ENCODE measurements around the gene TMC6. TPM values are rescaled to one million over a fixed set of nuclear protein-coding genes. Genes with fewer than 3 reads are reported as not detected.
"Not testable (repeated sequence)": the region's sequence is repeated elsewhere in the genome, so short reads cannot be mapped to it uniquely, and the experiment has no call there.

Gene TMC6
- total RNA-seq, 2 donors from 2014 or later = 609 to 822 TPM

- H3K36me3 Mint-ChIP-seq (ENCODE audit: low read depth) = peaks cover 19% of the 10 kb centered on the region
- ATAC-seq = peak; percentile 6
- no peak for DNase-seq
- H3K9me3 ChIP-seq (ENCODE audit: control insufficient read depth, low read length, poor library complexity, severe bottlenecking) = no peaks in the 10 kb centered on the region
- peak overlapping the region; percentile 93 for H3K4me3 Mint-ChIP-seq
- peak overlapping the region; percentile 92 for H3K27ac Mint-ChIP-seq
- no peaks in the 10 kb centered on the region for H3K27me3 Mint-ChIP-seq
- peaks cover 54% of the 10 kb centered on the region for H3K4me1 Mint-ChIP-seq
Measured at GRCh38 chr17:78121801-78122215, 6.7 kb downstream of the TMC6 start.

- ATAC-seq (peak; percentile 61), DNase-seq (no peak)
- Mint-ChIP-seq H3K27ac (peak overlapping the region; percentile 92), H3K4me1 (peaks cover 49% of the 10 kb centered on the region), H3K4me3 (peak overlapping the region; percentile 93), H3K36me3 (ENCODE audit: low read depth) (peaks cover 19% of the 10 kb centered on the region), H3K27me3 (no peaks in the 10 kb centered on the region)
- no peaks in the 10 kb centered on the region for H3K9me3 ChIP-seq (ENCODE audit: control insufficient read depth, low read length, poor library complexity, severe bottlenecking)
Measured at GRCh38 chr17:78120971-78121800, 7.4 kb downstream of the TMC6 start.

GRCh38 chr17:78120537-78120936 is 8.0 kb downstream of the TMC6 start:
- Mint-ChIP-seq H3K4me3 (peak overlapping the region; percentile 93), H3K27ac (peak overlapping the region; percentile 92), H3K36me3 (ENCODE audit: low read depth) (peaks cover 19% of the 10 kb centered on the region), H3K4me1 (peaks cover 46% of the 10 kb centered on the region), H3K27me3 (no peaks in the 10 kb centered on the region)
- DNase-seq = no peak
- H3K9me3 ChIP-seq (ENCODE audit: control insufficient read depth, low read length, poor library complexity, severe bottlenecking) = no peaks in the 10 kb centered on the region
- no peak for ATAC-seq

- H3K36me3 Mint-ChIP-seq (ENCODE audit: low read depth) = peaks cover 15% of the 10 kb centered on the region
- peaks cover 50% of the 10 kb centered on the region for H3K4me1 Mint-ChIP-seq
- H3K27ac Mint-ChIP-seq = no peak overlapping the region
- no peak for ATAC-seq
- H3K27me3 Mint-ChIP-seq = no peaks in the 10 kb centered on the region
- no peaks in the 10 kb centered on the region for H3K9me3 ChIP-seq (ENCODE audit: control insufficient read depth, low read length, poor library complexity, severe bottlenecking)
- peak overlapping the region; percentile 60 for H3K4me3 Mint-ChIP-seq
- no peak for DNase-seq
Measured at GRCh38 chr17:78118801-78119241, 9.7 kb downstream of the TMC6 start.

GRCh38 chr17:78117027-78117981 is 11.3 kb downstream of the TMC6 start:
- peaks cover 9% of the 10 kb centered on the region for H3K36me3 Mint-ChIP-seq (ENCODE audit: low read depth)
- no peaks in the 10 kb centered on the region for H3K9me3 ChIP-seq (ENCODE audit: control insufficient read depth, low read length, poor library complexity, severe bottlenecking)
- H3K4me3 Mint-ChIP-seq = peak overlapping the region; percentile 50
- peaks cover 46% of the 10 kb centered on the region for H3K4me1 Mint-ChIP-seq
- peak overlapping the region; percentile 60 for H3K27ac Mint-ChIP-seq
- no peaks in the 10 kb centered on the region for H3K27me3 Mint-ChIP-seq
- ATAC-seq (no peak), DNase-seq (no peak)

GRCh38 chr17:78116411-78116810 is 12.1 kb downstream of the TMC6 start:
- Mint-ChIP-seq H3K4me1 (peaks cover 40% of the 10 kb centered on the region), H3K4me3 (no peak overlapping the region), H3K27me3 (no peaks in the 10 kb centered on the region), H3K36me3 (ENCODE audit: low read depth) (peaks cover 7% of the 10 kb centered on the region), H3K27ac (no peak overlapping the region)
- H3K9me3 ChIP-seq (ENCODE audit: control insufficient read depth, low read length, poor library complexity, severe bottlenecking) = no peaks in the 10 kb centered on the region
- DNase-seq (no peak), ATAC-seq (no peak)

- not testable (repeated sequence) for H3K36me3 Mint-ChIP-seq (ENCODE audit: low read depth); H3K27me3 Mint-ChIP-seq; DNase-seq; ATAC-seq; H3K9me3 ChIP-seq (ENCODE audit: control insufficient read depth, low read length, poor library complexity, severe bottlenecking); H3K27ac Mint-ChIP-seq; H3K4me3 Mint-ChIP-seq
- H3K4me1 Mint-ChIP-seq = peaks cover 37% of the 10 kb centered on the region
Measured at GRCh38 chr17:78115803-78116202, 12.8 kb downstream of the TMC6 start.

- ATAC-seq (no peak), DNase-seq (no peak)
- no peaks in the 10 kb centered on the region for H3K9me3 ChIP-seq (ENCODE audit: control insufficient read depth, low read length, poor library complexity, severe bottlenecking)
- Mint-ChIP-seq H3K4me1 (peaks cover 34% of the 10 kb centered on the region), H3K4me3 (no peak overlapping the region), H3K27ac (peak overlapping the region; percentile 92), H3K36me3 (ENCODE audit: low read depth) (peaks cover 3% of the 10 kb centered on the region), H3K27me3 (no peaks in the 10 kb centered on the region)
Measured at GRCh38 chr17:78114831-78115723, 13.5 kb downstream of the TMC6 start.

GRCh38 chr17:78113804-78114785 is 14.5 kb downstream of the TMC6 start:
- H3K9me3 ChIP-seq (ENCODE audit: control insufficient read depth, low read length, poor library complexity, severe bottlenecking) = no peaks in the 10 kb centered on the region
- Mint-ChIP-seq H3K4me1 (peaks cover 34% of the 10 kb centered on the region), H3K36me3 (ENCODE audit: low read depth) (peaks cover 3% of the 10 kb centered on the region), H3K4me3 (peak overlapping the region; percentile 45), H3K27ac (peak overlapping the region; percentile 92), H3K27me3 (no peaks in the 10 kb centered on the region)
- no peak for DNase-seq
- peak; percentile 43 for ATAC-seq

- peak overlapping the region; percentile 80 for H3K4me3 Mint-ChIP-seq
Measured at GRCh38 chr17:78112518-78113471, 15.8 kb downstream of the TMC6 start.

More at GRCh38 chr17:78112518-78113471, 15.8 kb downstream of the TMC6 start:
- Mint-ChIP-seq H3K27ac (peak overlapping the region; percentile 92), H3K4me1 (peaks cover 36% of the 10 kb centered on the region), H3K36me3 (ENCODE audit: low read depth) (peaks cover 3% of the 10 kb centered on the region), H3K27me3 (no peaks in the 10 kb centered on the region)
- peak; percentile 84 for ATAC-seq
- peak; percentile 67 to 83 (median 72) for DNase-seq
- H3K9me3 ChIP-seq (ENCODE audit: control insufficient read depth, low read length, poor library complexity, severe bottlenecking) = no peaks in the 10 kb centered on the region

Data from T-helper 17 cell (primary cell).